ENCODE measurements around the gene SLC35F2. TPM values are rescaled to one million over a fixed set of nuclear protein-coding genes. Genes with fewer than 3 reads are reported as not detected.
"Not testable (repeated sequence)": the region's sequence is repeated elsewhere in the genome, so short reads cannot be mapped to it uniquely, and the experiment has no call there.

The SLC35F2 gene, protein sequence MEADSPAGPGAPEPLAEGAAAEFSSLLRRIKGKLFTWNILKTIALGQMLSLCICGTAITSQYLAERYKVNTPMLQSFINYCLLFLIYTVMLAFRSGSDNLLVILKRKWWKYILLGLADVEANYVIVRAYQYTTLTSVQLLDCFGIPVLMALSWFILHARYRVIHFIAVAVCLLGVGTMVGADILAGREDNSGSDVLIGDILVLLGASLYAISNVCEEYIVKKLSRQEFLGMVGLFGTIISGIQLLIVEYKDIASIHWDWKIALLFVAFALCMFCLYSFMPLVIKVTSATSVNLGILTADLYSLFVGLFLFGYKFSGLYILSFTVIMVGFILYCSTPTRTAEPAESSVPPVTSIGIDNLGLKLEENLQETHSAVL
- polyA plus RNA-seq (2013, experiment 1 of 2): 25.5 TPM
- polyA plus RNA-seq (2013, experiment 2 of 2): 27.3 TPM

DNA sequence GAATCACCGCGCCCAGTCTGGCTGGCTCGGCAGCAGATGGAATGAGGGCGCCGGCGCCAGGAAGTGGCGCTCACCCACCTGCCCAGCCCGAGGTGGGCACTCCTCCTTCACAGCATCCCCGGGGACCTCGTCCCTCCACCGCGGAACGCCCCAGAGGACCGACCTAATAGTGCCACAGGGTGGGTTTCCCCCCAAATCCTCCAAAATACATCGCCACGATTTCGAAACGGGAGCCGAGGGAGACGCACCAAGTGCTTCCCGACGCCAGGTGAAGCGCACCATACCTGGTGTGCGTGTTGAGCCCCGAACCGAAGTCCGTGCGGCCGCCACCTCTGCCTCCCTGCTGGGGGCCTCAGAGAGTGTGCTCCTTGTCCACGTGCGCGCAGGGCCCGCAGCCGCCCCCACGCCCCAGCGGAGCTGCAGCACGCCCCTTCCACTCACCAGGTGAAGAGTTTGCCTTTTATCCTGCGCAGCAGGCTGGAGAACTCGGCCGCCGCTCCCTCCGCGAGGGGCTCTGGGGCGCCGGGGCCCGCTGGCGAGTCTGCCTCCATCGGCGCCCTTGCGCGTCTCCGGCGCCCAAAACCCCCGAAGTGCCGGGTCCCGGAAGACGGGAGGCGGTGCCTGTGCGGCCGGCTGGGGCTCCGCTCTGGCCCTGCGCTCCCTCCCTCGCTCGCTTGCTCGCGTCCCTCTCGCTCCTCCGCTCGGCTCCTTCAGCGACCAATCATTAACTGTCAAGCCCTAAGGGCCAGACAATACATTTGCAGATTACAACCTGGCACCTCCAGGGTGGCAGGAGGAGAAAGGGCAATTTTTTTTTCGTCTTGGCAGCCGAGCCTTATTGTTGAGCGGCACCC lies at the start of gene SLC35F2:
TSS of gene SLC35F2 (minus strand) at position 571 of the 854 bp plus-strand sequence. CDS start at position 551, 20 bp downstream.
- peaks cover 9% of the 10 kb centered on the region for H3K36me3 ChIP-seq (ENCODE audit: control insufficient read depth, insufficient read depth, low read length)
- peak within 1 kb of the TSS; percentile 87 for H3K4me3 ChIP-seq (ENCODE audit: extremely low read depth, insufficient read depth, low read length, poor library complexity, severe bottlenecking)
- H3K4me1 ChIP-seq (ENCODE audit: control insufficient read depth, insufficient read depth, low read length, poor library complexity, severe bottlenecking): no peaks in the 10 kb centered on the region
- H3K27ac ChIP-seq (ENCODE audit: low read depth, low read length, severe bottlenecking): peak within 1 kb of the TSS; percentile 20
- H3K9me3 ChIP-seq (ENCODE audit: control insufficient read depth, low read length): no peaks in the 10 kb centered on the region
- WGBS, 2 experiments (ENCODE audit: insufficient coverage in 2 of 2): 0% methylated on average over 58 to 63 of the region's 73 CpGs

DNA sequence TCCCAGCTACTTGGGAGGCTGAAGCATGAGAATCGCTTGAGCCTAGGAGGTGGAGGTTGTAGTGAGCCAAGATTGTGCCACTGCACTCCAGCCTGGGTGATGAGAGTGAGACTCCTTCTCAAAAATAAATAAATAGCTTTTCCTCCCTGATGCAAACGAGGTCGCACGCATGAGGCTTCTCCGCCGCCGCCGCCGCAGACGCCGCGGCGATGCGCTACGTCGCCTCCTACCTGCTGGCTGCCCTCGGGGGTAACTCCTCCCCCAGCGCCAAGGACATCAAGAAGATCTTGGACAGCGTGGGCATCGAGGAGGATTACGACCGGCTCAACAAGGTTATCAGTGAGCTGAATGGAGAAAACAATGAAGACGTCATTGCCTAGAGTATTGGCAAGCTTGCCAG lies 49.6 kb upstream of the SLC35F2 start:
- no peak overlapping the region for H3K27ac ChIP-seq (ENCODE audit: low read depth, low read length, severe bottlenecking)

DNA sequence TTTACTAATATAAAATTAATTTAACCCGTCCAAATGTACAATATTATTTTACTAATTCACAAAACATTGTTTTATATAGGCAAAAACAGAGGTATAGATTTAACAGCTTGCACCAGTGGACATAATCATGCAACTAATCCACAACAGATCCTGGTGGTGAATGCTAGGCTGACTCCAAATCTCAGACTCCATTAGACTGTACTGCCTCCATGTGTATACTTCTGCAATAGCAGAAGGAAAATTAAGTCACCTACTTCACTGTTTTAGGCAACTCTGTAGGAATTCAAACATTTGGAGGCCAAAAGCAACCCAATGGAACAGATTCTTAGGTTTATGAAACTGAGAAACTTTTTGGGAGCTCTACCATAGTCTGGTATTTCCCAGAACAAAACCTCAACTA lies 39.7 kb upstream of the SLC35F2 start:
- no peak overlapping the region for H3K4me3 ChIP-seq (ENCODE audit: extremely low read depth, insufficient read depth, low read length, poor library complexity, severe bottlenecking)
- H3K27ac ChIP-seq (ENCODE audit: low read depth, low read length, severe bottlenecking): no peak overlapping the region
- H3K9me3 ChIP-seq (ENCODE audit: control insufficient read depth, low read length): no peaks in the 10 kb centered on the region
- no CpG with 5 or more reads among the region's 1 CpG for WGBS, 2 experiments (ENCODE audit: insufficient coverage in 2 of 2)
- H3K4me1 ChIP-seq (ENCODE audit: control insufficient read depth, insufficient read depth, low read length, poor library complexity, severe bottlenecking): no peaks in the 10 kb centered on the region
- H3K36me3 ChIP-seq (ENCODE audit: control insufficient read depth, insufficient read depth, low read length): no peaks in the 10 kb centered on the region

More for the DNA sequence above, 49.6 kb upstream of the SLC35F2 start:
- no peak overlapping the region for H3K4me3 ChIP-seq (ENCODE audit: extremely low read depth, insufficient read depth, low read length, poor library complexity, severe bottlenecking)
- 93 to 97% methylated on average over 22 to 23 of the region's 23 CpGs for WGBS, 2 experiments (ENCODE audit: insufficient coverage in 2 of 2)
- no peaks in the 10 kb centered on the region for H3K4me1 ChIP-seq (ENCODE audit: control insufficient read depth, insufficient read depth, low read length, poor library complexity, severe bottlenecking)
- no peaks in the 10 kb centered on the region for H3K36me3 ChIP-seq (ENCODE audit: control insufficient read depth, insufficient read depth, low read length)
- no peaks in the 10 kb centered on the region for H3K9me3 ChIP-seq (ENCODE audit: control insufficient read depth, low read length)

DNA sequence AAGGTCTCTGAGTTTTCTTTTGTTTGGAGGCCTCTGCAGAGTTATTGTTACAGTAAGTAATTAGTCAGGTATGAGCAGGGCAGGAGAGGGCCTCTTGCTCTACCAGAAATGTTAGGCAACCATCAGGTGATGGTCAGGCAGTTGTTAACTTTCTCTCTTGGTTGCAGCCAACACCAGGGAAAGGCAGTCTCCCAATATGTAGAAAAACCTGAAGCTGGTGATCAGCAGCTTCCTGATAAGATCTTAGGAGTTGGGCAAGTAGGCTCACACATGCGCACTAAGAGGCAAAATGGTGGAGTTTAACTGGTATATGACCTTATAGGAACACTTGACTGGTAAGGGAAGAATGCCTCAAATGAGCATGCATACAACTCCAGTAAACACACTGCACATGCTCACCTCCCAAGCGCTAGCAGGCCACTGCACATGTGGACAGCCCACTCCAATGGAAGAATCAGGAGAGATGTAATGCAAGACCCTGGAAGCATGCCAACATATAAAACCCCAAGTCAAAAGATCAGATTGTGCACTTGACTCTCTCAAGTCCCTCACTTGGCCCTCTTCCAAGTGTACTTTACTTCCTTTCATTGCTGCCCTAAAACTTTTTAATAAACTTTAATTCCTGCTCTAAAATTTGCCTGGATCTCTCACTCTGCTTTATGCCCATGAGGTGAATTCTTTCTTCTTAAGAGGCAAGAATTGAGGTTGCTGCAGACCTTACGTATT lies 23.7 kb upstream of the SLC35F2 start:
- no peak overlapping the region for H3K4me3 ChIP-seq (ENCODE audit: extremely low read depth, insufficient read depth, low read length, poor library complexity, severe bottlenecking)
- H3K4me1 ChIP-seq (ENCODE audit: control insufficient read depth, insufficient read depth, low read length, poor library complexity, severe bottlenecking): peaks cover 6% of the 10 kb centered on the region
- no peak overlapping the region for H3K27ac ChIP-seq (ENCODE audit: low read depth, low read length, severe bottlenecking)
- peaks cover 5% of the 10 kb centered on the region for H3K9me3 ChIP-seq (ENCODE audit: control insufficient read depth, low read length)
- 90 to 100% methylated on average over 1 to 2 of the region's 3 CpGs for WGBS, 2 experiments (ENCODE audit: insufficient coverage in 2 of 2)
- no peaks in the 10 kb centered on the region for H3K36me3 ChIP-seq (ENCODE audit: control insufficient read depth, insufficient read depth, low read length)

DNA sequence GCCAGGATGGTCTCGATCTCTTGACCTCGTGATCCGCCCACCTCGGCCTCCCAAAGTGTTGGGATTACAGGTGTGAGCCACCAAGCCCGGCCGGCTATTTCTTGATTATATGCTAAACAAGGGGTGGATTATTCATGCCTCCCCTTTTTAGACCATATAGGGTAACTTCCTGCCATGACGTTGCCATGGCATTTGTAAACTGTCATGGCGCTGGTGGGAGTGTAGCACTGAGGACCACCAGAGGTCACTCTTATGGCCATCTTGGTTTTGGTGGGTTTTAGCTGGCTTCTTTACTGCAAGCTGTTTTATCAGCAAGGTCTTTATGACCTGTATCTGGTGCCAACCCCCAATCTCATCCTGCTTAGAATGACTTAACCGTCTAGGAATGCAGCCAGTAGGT lies 22.9 kb upstream of the SLC35F2 start:
- H3K4me1 ChIP-seq (ENCODE audit: control insufficient read depth, insufficient read depth, low read length, poor library complexity, severe bottlenecking); H3K36me3 ChIP-seq (ENCODE audit: control insufficient read depth, insufficient read depth, low read length); H3K9me3 ChIP-seq (ENCODE audit: control insufficient read depth, low read length); H3K4me3 ChIP-seq (ENCODE audit: extremely low read depth, insufficient read depth, low read length, poor library complexity, severe bottlenecking); H3K27ac ChIP-seq (ENCODE audit: low read depth, low read length, severe bottlenecking): not testable (repeated sequence)
- WGBS, 2 experiments (ENCODE audit: insufficient coverage in 2 of 2): 92 to 98% methylated on average over 4 to 5 of the region's 9 CpGs

DNA sequence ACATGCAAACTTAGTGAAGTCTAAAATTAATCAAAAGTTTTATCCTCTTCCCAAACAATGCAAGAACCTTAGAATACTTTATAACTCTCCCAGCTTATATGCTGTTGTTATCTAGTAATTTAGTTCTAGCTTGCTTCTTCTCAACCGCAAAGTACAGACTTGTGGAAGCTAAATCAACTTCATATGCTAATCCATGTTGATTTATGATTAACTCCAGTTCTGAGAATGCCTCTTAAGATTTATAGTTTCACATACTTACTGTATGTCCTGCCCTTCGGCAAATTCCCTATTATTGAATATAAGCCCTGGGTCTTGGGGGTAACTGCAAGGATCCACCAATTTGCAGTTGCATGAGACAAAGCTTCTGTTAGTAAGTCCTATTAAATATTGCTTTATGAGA lies 17.6 kb upstream of the SLC35F2 start:
- Histone ChIP-seq H3K36me3 (ENCODE audit: control insufficient read depth, insufficient read depth, low read length) (no peaks in the 10 kb centered on the region), H3K9me3 (ENCODE audit: control insufficient read depth, low read length) (peaks cover 5% of the 10 kb centered on the region), H3K4me3 (ENCODE audit: extremely low read depth, insufficient read depth, low read length, poor library complexity, severe bottlenecking) (no peak overlapping the region), H3K4me1 (ENCODE audit: control insufficient read depth, insufficient read depth, low read length, poor library complexity, severe bottlenecking) (no peaks in the 10 kb centered on the region), H3K27ac (ENCODE audit: low read depth, low read length, severe bottlenecking) (no peak overlapping the region)
- WGBS, 2 experiments (ENCODE audit: insufficient coverage in 2 of 2): 80% methylated on average over 1 of the region's 2 CpGs; no CpG with 5 or more reads in 1 of the 2 experiments

DNA sequence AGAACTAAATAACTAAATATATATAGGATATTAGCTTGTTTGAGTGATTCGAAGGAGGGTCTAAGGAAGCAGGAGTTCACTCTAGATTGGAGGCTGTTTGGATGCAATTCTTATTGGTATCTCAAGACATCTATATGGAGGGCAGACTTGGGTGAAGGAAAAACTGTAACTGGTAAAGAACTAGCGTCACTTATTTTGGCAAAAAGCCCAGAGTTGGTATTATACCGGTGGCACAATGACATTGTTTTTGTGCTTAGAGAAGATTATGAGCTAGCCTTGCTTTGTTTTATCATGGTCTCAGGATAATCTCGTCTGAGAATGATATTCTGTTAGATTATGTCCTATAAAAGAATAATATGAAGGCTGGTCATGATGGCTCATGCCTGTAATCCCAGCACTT lies 6.0 kb upstream of the SLC35F2 start:
- Histone ChIP-seq H3K27ac (ENCODE audit: low read depth, low read length, severe bottlenecking) (no peak overlapping the region), H3K9me3 (ENCODE audit: control insufficient read depth, low read length) (no peaks in the 10 kb centered on the region), H3K4me3 (ENCODE audit: extremely low read depth, insufficient read depth, low read length, poor library complexity, severe bottlenecking) (no peak overlapping the region), H3K36me3 (ENCODE audit: control insufficient read depth, insufficient read depth, low read length) (no peaks in the 10 kb centered on the region), H3K4me1 (ENCODE audit: control insufficient read depth, insufficient read depth, low read length, poor library complexity, severe bottlenecking) (no peaks in the 10 kb centered on the region)
- 73 to 78% methylated on average over 4 of the region's 4 CpGs for WGBS, 2 experiments (ENCODE audit: insufficient coverage in 2 of 2)

DNA sequence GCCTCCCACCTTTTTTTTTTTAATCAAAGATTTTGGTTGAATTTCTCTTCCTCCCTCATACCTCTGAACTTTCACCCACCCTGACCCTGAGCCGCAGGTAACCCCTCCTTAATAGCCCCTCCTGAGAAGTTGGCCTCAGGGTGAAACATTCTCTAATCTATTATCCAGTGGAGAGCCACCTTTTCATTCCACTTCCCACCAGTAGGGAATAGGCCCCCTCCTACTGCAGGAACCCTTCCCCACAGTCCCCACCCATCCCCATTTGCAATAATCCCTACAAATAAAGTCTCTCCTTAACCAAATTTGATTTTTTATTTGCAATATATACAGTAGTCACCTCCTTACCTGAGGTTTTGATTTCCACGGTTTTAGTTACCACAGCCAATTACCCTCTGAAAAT lies 2.1 kb upstream of the SLC35F2 start:
- H3K4me3 ChIP-seq (ENCODE audit: extremely low read depth, insufficient read depth, low read length, poor library complexity, severe bottlenecking): no peak overlapping the region
- 63% methylated on average over 1 of the region's 2 CpGs; no CpG with 5 or more reads in 1 of the 2 experiments for WGBS, 2 experiments (ENCODE audit: insufficient coverage in 2 of 2)
- H3K36me3 ChIP-seq (ENCODE audit: control insufficient read depth, insufficient read depth, low read length): peaks cover 1% of the 10 kb centered on the region
- no peaks in the 10 kb centered on the region for H3K4me1 ChIP-seq (ENCODE audit: control insufficient read depth, insufficient read depth, low read length, poor library complexity, severe bottlenecking)
- no peaks in the 10 kb centered on the region for H3K9me3 ChIP-seq (ENCODE audit: control insufficient read depth, low read length)
- H3K27ac ChIP-seq (ENCODE audit: low read depth, low read length, severe bottlenecking): no peak overlapping the region

DNA sequence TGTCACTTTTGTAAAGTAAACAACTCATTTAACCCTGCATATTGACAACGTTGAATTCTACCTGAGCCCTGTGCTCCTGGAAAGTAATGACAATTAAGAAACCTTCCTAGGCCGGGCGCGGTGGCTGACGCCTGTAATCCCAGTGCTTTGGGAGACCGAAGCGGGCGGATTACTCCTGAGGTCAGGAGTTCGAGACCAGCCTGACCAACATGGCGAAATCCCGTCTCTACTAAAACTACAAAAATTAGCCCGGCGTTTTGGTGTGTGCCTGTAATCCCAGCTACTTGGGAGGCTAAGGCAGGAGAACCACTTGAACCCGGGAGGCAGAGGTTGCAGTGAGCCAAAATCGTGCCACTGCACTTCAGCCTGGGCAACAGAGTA lies 1.6 kb upstream of the SLC35F2 start:
- H3K9me3 ChIP-seq (ENCODE audit: control insufficient read depth, low read length); H3K4me1 ChIP-seq (ENCODE audit: control insufficient read depth, insufficient read depth, low read length, poor library complexity, severe bottlenecking); H3K4me3 ChIP-seq (ENCODE audit: extremely low read depth, insufficient read depth, low read length, poor library complexity, severe bottlenecking); H3K27ac ChIP-seq (ENCODE audit: low read depth, low read length, severe bottlenecking); H3K36me3 ChIP-seq (ENCODE audit: control insufficient read depth, insufficient read depth, low read length): not testable (repeated sequence)
- 83 to 92% methylated on average over 14 to 15 of the region's 15 CpGs for WGBS, 2 experiments (ENCODE audit: insufficient coverage in 2 of 2)

DNA sequence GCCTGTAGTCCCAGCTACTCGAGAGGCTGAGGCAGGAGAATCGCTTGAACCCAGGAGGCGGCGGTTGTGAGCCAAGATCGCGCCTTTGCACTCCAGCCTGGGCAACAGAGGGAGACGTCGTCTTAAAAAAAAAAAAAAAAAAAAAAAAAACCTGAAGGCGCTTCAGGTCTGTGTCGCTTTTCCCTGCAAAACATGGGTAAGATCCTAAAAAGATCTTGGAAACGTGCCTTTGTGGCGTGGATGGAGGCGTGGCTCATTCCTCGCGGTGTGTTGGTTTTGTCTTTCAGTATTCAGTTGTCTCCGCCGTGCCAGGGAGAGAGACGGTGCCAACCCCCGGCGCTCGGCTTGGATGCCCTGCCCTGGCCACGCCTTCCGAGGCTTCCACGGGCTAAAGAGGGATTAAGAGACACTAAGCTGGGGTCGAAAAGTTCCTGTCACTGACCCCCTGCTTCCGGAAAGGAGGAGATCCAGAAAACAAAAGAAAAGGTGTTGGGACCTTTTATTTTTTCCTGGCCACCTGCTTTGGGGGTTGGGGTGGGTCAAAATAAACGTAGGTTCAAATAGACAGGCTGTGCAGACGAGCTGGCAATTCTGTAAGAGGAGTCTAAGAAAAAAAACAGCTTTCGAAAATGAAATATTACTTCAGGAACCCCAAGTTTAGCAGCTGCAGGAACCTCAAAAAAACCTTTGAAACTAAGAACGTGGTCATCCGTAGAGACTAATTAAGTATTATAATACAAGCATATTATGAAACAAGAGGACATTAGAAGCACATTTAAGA lies 1.1 kb upstream of the SLC35F2 start:
- Histone ChIP-seq H3K9me3 (ENCODE audit: control insufficient read depth, low read length) (no peaks in the 10 kb centered on the region), H3K36me3 (ENCODE audit: control insufficient read depth, insufficient read depth, low read length) (peaks cover 9% of the 10 kb centered on the region), H3K27ac (ENCODE audit: low read depth, low read length, severe bottlenecking) (no peak overlapping the region), H3K4me1 (ENCODE audit: control insufficient read depth, insufficient read depth, low read length, poor library complexity, severe bottlenecking) (no peaks in the 10 kb centered on the region), H3K4me3 (ENCODE audit: extremely low read depth, insufficient read depth, low read length, poor library complexity, severe bottlenecking) (peak overlapping the region; percentile 87)
- 3 to 7% methylated on average over 16 to 18 of the region's 31 CpGs for WGBS, 2 experiments (ENCODE audit: insufficient coverage in 2 of 2)
